ENCODE measurements around the gene MCEMP1.

MCEMP1 gene

GRCh38 chr19:7676854-7677253, at the start of gene MCEMP1:
Gene MCEMP1, plus strand, starts transcription at chr19:7677090. Its CDS starts 31 bp downstream, at chr19:7677121.
- DNase-seq (ENCODE audit: low read depth), result no peak

GRCh38 chr19:7627166-7627565, 49.7 kb upstream of the MCEMP1 start:
- no peak for DNase-seq (ENCODE audit: low read depth)

DNA sequence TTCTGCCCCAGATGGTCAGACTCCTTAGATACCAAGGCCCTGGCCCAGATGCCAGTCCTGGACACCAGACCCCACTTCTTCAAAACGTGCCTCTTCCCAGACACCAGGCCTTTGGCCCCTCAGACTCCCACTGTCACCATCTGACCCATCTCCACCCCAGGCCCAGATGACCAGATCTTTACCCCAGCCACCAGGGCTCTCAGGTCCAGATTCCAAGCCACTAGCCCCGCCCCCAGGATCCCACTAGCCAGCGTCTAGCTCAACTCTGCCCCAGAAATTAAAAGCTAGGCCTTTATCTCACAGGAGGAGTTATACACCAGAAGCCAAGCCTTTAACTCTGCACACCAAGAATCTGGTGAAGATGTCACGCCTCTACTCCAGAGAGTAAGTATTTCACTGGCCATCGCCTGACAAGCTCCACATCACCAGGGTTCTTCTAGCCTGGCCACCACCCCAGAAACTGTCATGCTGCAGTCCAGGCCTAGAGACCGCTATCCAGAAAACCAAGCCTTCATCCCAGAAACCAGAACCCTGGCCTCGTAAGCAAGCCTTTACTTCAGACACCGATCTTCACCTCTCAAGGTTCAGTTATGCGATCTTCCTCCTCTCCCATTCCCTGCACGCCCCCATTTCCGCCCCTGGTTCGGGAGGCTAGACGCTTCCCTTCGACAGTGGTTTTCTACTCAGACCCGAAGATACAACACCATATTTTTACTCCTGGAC, 48.1 kb upstream of the MCEMP1 start:
- no peak for DNase-seq (ENCODE audit: low read depth)

- DNase-seq (ENCODE audit: low read depth), result peak; percentile 88
Observed at GRCh38 chr19:7629347-7630054, 47.4 kb upstream of the MCEMP1 start, which contains the start of the genes PET100 and XAB2. Gene PET100, plus strand, starts transcription at chr19:7629793. Its CDS starts 41 bp downstream, at chr19:7629834. Gene XAB2, minus strand, starts transcription at chr19:7629545. Its CDS starts 18 bp downstream, at chr19:7629527.

- DNase-seq (ENCODE audit: low read depth), result no peak
Observed at GRCh38 chr19:7631577-7631976, 45.3 kb upstream of the MCEMP1 start.

DNA sequence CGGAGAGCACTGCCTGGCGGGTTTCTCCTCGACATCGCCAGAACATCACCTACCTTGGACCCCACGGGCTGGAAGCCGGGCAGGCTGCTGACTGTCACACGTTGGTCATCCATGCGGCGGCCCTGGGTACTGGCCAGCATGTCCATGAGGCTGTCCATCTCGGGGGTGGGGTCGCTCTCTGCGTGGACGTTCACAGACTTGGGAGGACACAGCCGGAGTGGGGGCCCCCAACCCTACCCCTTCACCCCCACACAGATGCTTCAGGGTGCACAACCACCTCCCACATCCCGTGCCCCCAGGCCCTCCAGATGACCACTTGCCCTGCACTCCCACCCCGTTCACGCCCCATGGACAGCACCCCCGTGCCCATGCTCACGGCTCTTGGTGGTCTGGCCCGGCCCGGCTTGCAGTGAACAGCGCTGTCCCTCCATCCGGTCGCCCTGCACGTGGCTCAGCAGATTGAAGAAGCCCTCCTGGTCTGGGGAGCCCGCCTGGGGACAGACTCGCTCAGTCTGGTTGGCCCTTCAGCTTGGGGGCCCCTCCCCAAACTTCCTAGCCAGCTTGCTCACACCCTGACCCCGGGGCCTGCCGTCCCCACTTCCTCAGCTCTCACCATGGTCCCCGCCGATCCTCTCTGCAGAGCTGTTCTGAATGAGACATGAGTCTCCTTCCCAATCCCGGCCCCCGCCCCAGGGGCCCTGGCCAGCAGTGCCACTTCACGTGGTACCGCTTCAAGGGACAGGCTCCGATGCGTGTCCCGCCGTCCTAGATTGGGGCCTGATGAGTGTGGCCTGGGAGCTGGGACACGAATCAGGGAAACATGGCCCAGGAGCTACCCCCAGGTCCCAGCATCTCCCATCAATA, 44.3 kb upstream of the MCEMP1 start:
- DNase-seq (ENCODE audit: low read depth), result no peak

GRCh38 chr19:7633698-7634097, 43.2 kb upstream of the MCEMP1 start, which contains the start of gene PCP2:
Gene PCP2, minus strand, starts transcription at chr19:7633719. Its CDS starts 262 bp downstream, at chr19:7633457.
- DNase-seq (ENCODE audit: low read depth), result no peak

- DNase-seq (ENCODE audit: low read depth), result no peak
Observed at GRCh38 chr19:7635670-7636069, 41.2 kb upstream of the MCEMP1 start.

- no peak for DNase-seq (ENCODE audit: low read depth)
Observed at GRCh38 chr19:7636317-7636690, 40.6 kb upstream of the MCEMP1 start.

GRCh38 chr19:7636691-7637373, 40.1 kb upstream of the MCEMP1 start, which contains the start of gene STXBP2:
Gene STXBP2, plus strand, starts transcription at chr19:7637110. Its CDS starts 40 bp downstream, at chr19:7637150.
- peak; percentile 90 for DNase-seq (ENCODE audit: low read depth)

DNA sequence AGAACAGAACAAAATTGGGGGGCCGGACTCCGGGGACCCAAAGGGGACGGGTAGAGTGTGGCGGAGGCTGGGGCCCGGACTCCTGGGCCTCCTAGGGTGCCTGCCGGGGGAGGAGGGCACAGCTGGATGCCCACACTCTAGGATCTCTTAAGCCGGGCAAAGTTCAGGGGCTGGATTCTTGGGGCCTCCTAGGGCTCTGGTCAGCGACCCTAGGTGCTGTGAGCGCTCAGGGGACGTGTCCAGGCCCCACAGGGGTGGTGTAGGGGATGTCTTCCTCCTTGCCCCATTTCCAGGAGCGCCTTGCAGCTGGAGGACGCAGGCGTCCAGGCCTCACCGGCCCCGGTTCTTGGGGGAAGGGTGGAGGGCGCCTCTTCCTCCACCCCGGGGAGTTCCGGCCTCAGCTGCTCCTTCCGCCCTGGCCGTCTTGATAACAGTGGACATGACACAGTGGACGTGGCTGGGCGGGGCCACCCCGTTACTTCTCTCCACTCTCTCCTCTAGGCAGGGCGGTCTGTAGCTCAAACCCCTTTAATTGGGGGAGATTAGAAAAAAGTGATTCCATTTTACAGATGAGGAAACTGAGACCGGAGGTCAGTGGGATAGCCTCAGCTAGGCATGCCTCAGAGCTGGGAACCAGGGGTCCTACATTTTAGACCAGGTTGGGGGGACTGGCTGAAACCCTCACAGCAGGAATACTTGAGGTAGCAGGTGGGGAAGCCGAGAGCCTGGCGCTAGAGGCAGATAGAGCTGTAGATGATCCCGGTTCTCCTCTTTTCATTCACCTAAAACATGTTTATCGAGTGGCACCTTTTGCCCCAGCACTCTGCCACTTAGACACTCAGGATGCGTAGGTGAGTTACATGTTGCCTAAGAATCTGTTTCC, 39.3 kb upstream of the MCEMP1 start:
- no peak for DNase-seq (ENCODE audit: low read depth)

- no peak for DNase-seq (ENCODE audit: low read depth)
Observed at GRCh38 chr19:7638802-7639465, 38.0 kb upstream of the MCEMP1 start.

GRCh38 chr19:7639863-7640348, 37.0 kb upstream of the MCEMP1 start:
- DNase-seq (ENCODE audit: low read depth), result no peak

DNA sequence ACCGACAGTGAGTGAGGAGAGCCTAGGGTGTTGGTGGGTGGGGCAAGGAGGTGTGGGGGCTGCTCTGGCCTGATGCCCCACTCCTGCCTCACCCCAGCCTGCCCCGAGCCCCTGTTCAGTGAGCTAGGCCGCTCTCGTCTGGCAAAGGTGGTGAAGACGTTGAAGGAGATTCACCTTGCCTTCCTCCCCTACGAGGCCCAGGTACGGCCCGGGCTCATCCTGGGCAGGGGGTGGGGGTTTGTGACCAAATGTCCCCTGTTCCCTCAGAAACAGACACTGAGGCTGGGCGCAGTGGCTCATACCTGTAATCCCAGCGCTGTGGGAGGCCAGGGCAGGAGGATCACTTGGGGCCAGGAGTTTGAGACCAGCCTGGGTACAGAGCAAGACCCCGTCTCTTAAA, 36.1 kb upstream of the MCEMP1 start:
- no peak for DNase-seq (ENCODE audit: low read depth)

- DNase-seq (ENCODE audit: low read depth), result no peak
Observed at GRCh38 chr19:7641290-7642276, 35.3 kb upstream of the MCEMP1 start.

GRCh38 chr19:7642295-7643030, 34.4 kb upstream of the MCEMP1 start:
- no peak for DNase-seq (ENCODE audit: low read depth)

DNA sequence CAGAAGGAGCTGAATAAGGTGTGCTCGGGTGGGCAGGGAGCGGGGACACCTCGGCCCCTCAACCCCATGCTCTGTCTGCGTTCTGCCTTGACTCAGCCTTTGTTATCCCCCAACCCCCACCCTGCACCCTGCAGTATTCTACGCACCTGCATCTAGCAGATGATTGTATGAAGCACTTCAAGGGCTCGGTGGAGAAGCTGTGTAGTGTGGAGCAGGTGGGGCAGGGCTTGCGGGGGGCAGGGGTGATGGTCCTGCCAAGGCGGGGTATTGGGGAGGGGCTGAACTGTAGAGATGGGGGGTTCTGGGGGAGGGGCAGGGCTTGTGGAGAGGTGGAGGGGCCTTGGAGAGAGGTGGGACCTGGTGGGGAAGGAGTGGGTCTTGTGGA, 33.9 kb upstream of the MCEMP1 start:
- no peak for DNase-seq (ENCODE audit: low read depth)
